GM19240 (cell line): Measurements from ENCODE around the gene GPR18.

Experiments used
- DNase-seq: peaks from one replicate; pipeline ENCODE4 v3.0.0; 2011; ENCODE audit warnings: low spot score; ENCODE audit not compliant: insufficient read length

Gene GPR18, protein sequence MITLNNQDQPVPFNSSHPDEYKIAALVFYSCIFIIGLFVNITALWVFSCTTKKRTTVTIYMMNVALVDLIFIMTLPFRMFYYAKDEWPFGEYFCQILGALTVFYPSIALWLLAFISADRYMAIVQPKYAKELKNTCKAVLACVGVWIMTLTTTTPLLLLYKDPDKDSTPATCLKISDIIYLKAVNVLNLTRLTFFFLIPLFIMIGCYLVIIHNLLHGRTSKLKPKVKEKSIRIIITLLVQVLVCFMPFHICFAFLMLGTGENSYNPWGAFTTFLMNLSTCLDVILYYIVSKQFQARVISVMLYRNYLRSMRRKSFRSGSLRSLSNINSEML

DNA sequence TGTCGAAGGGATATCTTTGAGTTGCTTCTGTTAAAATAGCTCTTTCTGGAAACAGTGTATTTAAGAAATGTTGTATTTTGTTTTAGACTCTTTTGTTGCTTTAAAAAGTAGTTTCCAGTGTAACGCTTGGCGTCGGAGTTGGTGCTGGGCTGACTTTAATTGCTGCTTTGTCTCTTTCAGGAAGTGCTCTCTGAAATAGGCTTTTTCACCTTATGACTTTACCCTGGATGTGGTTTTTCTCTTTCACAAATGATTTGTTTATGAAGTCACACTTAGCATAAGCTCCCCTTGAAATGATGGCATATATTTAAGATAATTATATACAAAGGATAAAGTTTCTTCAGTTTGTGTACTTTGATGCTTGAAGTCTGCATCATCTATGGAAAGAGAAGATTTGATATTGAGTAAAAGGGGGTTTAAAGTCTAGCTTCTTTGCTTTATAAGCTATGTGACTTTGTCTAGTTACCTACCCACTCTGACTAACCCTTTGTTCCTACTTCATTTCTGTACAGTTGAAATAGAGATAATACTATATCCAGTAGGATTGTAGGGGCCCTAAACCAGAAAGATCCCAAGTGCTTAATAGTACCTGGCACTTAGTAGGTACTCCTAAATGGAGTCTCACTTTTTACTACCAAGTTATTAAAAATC, at the start of gene GPR18:
Gene GPR18 (minus strand): TSS at position 170 of the 651 bp plus-strand sequence. CDS start 2,507 bp downstream, outside the sequence.
- peak; percentile 19 for DNase-seq

DNA sequence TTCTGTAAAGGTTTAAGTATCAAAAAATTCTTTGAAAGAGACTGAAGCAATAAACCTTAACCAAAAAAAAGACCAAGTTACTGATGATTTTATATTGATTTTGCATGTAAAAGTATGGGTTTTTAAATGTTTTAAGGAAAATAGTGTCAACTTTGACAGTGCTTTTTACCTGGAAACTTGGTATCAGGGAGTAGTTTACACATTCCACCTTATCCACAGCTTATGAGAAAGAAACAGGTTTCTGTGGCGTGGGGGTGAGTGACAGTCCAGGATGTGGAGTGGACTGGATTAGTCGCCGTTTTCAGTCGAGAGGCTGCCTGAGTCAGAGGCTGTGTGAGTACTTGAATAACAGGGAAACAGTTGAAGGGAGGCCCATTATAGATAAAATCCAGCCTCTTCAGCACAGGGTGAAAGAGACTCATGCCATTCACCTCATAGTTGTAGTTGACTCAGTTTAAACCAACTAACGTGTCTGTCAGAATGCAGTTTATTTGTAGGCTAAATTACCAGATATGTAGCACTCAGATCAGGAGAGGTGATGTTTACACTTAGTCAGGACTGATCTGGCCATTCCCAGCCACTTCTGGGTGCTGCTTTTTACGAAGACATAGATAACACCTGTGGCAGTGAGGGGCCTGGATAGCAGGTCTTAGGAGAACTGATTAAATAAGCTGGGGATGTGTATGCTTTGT, 49.6 kb upstream of the GPR18 start:
- DNase-seq, result no peak

DNA sequence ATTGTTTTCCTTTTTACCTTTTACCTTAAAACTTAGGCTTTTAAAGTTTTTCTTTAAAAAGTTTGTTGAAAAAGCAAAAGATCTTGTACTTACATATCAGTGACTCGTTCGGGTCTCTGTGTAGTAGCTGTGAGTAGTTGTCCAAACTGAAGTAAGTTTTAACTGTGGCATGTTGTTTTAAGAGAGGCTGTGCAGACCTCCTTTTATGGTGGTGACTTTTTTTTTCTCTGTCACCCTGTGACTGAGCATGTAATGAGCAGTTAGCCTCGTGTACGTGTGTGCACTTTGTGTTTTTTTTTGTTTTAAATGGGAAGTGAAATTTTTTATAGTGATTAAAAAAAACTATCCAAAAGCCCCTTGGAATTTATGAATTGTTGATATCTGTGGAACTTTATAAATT, 49.1 kb upstream of the GPR18 start, which contains the start of gene GPR183:
Gene GPR183 (minus strand): TSS at position 153 of the 400 bp plus-strand sequence. CDS start 11,254 bp downstream, outside the sequence.
- DNase-seq, result no peak

DNA sequence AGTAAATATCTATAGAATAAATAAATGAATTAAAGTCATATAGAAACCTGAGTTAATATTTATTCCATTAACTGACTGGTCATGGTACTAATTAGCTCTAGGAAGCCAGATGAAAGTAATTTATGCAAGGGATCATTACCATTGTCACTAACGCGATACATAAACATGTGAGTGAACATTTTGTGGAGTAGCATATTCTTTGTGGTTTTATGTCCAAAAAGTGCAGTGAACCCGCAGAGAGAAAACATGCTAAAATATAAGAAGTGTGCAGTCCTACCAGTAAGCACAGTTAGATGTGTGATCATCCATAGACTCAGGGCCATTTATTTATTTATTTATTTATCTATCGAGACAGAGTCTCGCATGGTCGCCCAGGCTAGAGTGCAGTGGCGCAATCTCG, 47.4 kb upstream of the GPR18 start:
- DNase-seq, result no peak

DNA sequence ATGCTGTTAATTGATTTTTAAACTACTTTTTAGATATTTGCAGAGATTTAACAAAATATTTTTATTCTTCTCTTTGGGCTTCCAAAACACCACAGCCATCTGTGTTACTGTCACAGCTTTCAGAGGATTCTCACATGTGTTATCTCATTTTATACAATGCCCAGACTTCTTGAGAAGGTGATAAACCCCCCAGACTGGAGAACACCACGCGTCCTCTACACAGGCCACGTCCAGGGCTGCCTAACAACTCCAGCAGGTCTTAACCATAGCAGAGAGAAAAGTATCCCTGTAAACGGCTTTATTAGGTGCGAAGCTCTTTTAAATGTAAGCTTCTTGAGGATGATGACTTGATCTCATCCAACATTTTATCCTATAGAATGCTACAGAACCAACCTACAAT, 47.0 kb upstream of the GPR18 start:
- no peak for DNase-seq

DNA sequence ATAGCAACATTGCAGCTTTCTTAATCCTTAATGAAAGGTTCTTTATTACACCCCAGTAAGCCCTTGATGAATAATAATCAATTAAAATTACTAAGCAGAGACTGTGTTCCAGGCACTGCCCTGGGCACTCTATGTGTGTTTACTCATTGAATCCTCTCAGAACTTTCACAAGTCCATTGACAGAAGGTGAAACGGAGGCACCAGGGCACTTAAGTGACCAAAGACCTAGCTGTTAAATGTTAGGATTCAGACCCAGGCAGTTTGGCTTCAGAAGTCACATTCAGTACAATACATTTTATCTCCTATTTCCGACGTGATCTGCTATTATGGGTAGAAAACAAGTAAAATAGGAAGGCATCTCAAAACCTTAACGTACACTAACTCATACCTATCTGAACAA, 46.4 kb upstream of the GPR18 start:
- DNase-seq, result no peak

DNA sequence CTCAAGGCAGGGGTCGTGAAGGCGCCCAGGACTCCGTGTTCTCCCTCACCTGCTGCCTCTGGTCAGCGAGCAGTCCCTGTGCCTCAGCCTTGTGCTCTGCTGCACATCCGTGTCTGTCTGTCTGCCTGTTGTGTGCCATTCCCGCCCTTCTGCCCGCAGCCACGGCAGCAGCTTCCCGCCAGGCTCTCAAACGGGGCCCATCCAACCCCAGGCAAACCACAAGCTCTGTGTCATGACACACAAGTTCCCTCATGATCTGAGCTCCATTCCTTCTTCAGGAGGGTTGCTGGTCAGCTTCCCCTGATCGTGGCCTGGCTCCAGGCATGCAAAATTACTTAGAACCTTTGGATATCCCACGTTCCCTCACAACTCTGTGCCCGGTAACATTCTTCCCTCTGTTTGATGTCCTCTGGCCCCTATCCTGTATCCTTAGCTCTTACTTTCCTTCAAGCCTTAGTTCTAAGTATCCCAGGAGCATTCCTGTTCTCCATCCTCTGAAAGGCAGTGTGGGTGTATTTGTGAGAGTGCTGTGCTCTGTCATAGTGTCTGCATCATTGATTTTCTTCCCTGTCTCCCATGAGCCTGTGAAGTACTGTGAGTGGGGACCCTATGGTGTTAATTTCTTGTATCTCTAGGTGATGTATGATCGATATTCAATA, 45.8 kb upstream of the GPR18 start:
- DNase-seq, result no peak

DNA sequence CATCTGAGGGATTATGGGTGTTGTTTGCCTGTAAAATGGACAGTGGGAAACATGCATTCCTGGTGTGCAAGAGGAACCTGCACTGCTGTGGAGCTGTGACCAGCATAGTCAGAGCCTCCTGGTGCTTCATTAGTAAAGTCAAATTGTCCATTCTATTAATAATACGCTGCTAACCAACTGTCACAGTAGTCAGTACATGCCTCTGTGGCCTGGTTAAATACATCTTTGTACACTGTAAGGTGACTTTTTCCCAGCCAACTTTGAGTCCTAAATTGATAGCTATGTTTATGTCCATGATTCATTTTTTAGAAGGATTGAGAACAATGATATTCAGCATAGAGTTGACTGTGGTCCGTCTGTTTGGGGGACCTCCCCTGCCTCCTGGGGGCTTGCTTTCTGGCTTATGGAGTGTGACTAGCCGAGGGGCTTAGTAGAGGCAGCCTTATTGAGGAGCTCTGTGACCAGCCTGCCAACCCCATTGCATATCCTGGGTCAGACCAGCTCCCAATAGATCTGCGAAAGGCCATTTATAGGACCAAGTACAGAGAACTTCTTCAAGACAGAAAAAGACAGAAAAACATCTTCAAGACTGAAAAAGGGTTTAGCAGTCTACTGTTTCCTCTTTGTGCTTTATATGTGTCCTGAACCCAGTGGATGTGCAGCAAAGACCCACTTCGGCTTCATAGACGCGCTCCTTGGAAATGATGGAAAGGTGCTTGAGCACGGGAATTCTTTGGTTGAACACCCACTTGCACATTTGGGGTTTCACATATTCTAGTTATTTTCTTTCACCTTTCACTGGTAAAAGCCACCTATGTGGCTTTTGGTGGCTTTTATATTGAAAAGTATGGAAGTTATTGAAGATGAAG, 44.7 kb upstream of the GPR18 start:
- DNase-seq, result no peak

DNA sequence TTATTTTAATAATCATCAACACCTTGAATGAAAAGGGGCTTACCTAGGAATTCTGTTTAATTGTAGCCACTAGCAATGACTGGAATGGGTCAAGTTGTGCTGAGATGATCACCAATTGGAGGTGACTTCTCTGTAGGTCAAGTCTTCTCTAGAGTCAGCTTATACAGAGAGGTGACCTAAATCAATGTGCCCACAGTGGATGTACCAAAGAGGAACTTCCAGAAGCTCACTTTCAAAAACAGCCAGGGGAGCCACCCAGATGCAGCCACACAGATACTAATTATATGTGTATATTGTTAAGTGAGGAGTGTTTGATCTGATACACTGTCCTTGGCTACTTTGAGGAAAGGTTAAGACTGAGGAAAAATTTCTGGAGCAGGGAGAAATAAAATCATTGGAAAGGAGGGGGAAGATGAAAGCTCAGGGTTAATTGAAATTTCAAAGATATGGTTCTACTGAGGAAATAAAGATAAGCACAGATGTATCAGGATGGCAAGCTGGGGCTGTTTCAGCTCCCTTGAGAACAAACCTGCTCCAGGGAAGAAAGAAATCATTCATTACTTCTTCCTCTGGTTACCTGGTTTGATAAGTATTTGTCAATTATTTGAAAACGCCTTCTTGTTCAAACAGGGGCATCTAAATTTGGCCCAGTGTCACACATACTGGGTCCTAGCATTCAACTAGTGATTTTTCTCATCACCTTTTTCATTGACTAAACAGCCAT, 43.9 kb upstream of the GPR18 start:
- DNase-seq, result no peak

DNA sequence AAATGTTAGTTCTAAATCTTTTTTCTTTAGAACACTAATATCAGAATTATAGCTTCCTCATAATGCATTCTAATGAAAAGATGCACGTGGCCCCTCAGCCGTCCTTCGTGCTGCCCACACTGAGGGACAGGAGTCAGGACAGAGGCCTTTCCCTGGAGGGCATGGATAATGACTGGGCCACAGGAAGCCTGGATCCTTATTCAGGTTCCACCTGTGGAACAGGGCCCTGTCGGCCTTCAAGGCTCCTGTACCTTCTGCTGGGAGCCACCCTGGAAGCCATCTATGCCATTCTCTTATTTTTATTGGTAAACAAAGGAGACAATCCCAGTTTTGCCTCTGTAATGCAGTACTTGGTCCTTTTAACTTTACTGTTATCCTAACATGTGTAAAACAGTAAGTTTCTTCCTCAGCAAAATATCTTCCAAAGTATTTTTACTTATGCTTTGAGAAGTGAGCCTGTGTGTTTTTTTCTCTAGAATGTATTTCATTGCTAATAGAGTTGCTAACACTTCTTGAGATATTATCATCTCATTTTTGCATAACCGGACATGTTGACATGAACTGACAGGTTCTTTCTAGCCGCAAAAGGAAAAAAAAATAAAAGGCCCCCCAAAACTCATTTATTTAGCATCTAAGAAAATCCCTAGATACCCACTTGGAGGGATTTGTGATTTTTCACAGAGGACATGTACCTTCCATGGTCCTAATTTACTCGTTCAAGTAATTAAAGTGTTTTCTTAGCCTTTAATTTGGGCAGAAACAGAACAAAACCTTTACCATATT, 43.1 kb upstream of the GPR18 start:
- DNase-seq, result no peak

DNA sequence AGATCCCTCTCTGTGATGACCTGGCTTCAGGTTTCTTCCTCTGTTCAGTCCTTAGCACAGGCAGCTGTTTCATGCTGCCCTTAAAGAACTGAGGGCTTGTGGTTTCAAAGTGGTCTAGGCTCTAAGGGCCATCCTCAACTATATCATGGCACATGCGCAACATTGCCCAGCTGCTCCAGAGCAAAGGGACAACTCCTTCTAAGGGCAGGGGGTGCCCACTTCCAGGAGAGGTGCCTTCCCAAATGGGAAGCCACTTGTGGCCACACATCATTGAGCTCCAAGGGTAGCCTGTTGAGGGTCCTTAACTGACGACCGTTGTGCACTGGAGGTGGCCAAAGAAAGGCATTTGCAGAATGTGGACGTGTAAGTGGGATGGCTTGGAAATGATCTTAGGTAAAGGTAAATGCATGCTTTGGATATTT, 41.8 kb upstream of the GPR18 start:
- DNase-seq, result no peak

DNA sequence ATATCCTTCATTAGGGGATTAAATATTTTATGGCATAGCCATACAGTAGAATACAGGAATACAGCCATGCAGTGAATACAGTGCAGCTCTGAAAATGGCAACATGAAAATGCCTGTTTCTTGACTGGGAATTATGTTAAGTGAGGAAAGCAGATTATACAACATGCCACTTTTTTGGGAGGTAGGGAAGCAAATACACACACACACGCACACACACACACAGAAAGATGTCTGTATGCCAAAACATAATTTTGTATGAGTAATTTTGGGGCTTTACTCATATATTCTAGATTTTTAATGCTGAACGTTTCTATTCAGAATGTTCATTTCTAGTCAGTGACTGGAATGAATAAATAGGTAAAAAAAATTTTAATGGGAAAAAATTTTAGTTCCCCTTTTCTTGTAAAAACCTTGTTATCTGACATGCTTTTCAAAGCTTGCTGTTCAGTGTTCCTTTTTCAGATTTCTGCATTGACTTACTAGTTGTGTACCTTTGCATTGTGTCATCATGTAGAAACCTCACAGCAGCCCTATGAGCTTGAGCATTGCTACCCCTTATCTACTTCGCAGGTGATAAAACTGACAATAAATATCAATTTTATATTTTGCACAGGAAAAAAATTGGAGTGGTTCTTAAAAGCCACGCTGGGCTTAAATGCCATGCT, 41.2 kb upstream of the GPR18 start:
- DNase-seq, result no peak

DNA sequence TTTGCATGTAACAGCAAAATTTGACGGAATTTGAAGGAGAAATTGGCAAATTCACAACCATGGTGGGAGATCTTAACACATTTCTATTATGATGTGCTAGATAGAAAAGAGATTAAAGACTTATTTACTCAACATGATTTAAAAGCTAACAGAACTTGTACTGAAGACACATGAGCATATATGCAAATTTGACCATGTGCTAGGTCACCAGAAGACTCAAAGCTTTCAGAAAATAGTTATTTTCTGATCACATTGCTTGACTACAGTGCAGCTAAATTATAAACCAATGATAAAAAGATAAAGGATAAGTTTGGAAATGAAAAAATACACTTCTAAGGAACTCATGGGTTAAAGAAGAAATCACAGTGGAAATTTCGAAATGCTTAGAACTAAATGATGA, 39.9 kb upstream of the GPR18 start:
- no peak for DNase-seq

DNA sequence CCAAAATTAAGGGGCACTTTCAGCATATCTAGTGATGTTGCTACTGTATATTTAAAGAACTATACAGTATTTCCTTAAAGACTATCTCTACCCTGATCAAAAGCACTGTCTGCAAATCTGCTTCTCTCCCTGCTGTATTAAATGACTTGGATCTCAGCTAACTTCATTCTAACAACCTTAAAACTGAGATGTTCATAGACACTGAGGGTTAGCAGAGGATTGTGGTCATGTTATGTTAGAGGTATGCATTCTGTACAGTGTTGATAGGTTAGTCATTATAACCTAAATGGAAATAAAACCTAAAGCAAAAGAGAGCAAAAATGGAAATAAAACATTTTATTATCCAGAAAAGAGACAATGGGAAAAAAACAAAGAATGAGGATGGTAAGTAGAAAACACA, 39.2 kb upstream of the GPR18 start:
- DNase-seq, result no peak

DNA sequence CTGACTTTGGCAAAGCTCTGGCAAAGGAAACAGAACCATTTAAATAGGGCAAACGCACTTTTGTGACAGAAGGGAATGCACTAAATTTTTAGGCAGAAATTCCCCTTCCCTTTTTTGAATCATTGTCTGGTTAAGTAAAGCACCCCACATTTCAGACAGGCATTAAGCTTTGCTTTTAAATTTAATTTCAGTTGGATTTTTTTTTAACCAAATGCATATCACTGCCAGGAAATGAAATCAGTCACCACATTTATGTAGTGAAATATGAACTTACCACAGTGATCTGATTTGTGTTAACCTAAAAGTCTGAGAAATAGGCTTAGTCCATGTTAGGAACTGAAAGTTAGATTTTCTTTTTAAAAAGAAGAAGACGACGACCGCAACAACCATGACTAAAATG, 38.2 kb upstream of the GPR18 start:
- no peak for DNase-seq

DNA sequence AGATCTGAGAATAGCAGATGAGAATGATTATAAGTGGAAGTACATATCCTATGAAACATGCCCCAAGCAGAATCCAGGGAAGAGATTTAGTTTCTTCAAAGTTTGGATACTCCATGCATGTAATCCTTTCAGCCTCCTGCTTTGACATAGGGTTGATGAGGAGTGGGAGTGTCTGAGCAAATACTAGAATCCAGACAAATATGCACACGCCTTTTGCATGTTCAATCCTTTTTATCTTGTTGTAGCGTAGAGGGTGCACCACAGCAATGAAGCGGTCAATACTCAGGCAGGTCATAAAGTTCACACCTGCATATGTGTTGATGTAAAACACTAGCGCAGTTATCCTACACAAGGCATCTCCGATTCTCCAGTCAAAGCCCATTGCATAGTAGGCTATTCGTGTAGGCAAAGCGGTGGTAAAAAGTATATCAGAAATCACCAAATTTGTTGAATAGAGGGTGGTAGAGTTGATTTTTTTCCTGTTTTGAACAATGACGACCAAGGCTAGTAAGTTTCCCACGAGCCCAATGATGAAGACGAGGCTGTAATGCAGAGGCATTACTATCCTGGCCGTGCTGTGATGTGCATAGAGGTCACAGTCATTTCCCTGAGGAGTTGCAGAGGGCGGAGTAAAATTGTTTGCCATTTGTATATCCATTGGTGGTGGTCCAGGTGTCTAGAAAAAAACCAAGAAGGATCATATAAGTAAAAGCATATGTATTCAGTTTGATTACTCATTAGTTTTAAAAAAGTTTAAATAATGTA, 37.5 kb upstream of the GPR18 start:
- no peak for DNase-seq

DNA sequence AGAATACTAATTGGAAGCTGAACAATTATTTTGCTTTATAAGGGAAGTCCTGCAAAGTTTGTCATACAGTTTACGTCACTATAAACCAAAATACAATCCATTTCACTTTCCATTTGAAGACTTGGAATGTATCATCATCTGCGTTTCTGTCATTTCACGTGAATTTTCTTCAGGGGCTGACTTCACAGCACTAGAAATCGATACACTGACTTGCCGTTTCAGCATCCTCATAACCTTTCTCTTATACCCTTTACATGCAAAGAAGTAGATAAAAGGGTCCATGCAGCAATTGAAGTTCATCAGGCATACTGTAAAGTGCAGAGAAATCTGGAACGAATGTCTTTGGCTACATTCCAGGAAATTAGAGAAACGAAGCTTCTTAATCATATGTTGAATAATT, 36.8 kb upstream of the GPR18 start:
- no peak for DNase-seq

DNA sequence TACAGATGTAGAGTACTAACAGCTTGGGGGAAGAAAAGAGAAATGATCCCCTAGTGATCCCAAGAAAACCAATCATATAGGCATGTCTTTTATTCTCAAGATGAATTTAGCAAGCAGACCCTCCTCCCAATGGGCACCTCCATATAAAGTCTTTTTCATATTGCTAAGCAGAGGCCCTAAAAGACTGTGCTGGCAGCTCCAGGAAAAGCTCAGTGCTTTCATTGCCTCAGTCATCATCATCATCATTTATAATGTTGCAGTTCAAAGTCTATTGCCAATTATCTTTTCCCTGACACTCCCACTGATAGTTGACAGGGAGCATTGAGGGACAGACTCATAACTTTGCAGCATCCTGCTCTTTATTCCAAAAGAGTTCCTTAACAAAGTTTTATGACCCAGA, 36.0 kb upstream of the GPR18 start:
- DNase-seq, result no peak
